NCI-H2171 treated with DMSO at 0.1 percent for 48 hours (cell line): ENCODE data around the gene BEND4.

ENCODE experiments used
- DNase-seq: peaks from one replicate; lab custom pipeline; 2025; lab: John Stamatoyannopoulos, UW

The BEND4 gene

DNA sequence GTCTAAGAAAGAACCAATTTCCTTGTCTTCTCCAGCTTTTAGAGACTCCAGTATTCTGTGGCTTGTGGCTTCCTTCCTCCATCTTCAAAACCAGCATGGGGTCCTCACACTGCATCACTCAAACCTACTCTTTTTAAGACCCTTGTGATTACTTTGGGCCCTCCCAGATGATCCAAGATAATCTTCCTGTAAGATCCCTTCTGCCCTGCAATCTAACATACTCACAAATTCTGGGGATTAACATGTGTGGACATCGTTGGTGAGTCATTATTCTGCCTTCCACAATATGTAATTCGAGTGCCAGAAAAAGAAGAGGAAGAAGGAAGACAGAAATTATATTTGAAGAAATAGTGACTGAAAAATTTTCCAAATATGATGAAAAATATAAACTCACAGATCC lies 47.9 kb downstream of the BEND4 start:
- no peak for DNase-seq

DNA sequence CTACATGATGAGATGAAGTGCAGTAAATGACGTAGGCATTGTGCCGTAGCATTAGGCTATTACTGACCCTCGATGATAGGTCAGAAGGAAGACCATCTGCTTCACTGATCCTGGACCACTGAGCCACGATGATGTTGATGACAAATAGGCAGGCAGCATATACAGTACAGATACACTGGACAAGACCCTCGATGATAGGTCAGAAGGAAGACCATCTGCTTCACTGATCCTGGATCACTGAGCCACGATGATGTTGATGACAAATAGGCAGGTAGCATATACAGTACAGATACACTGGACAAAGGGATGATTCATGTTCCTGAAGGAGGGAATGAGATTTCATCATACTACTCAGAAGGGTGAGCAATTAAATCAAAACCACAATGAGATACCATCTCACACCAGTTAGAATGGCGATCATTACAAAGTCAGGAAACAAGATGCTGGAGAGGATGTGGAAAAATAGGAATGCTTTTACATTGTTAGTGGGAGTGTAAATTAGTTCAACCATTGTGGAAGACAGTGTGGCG lies 50.9 kb downstream of the BEND4 start:
- DNase-seq = no peak

DNA sequence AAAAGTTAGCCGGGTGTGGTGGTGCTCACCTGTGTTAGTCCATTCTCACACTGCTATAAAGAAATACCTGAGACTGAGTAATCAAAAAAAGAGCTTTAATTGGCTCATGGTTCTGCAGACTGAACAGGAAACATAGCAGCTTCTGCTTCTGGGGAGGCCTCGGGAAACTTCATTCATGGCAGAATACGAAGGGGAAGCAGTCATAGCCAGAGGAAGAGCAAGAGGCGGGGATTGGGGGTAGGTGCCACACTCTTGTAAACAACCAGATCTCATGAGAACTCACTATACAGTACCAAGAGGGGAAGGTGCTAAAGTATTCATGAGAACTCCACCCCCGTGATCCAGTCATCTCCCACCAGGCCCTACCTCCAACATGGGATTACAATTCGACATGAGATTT lies 64.1 kb downstream of the BEND4 start:
- DNase-seq = no peak

DNA sequence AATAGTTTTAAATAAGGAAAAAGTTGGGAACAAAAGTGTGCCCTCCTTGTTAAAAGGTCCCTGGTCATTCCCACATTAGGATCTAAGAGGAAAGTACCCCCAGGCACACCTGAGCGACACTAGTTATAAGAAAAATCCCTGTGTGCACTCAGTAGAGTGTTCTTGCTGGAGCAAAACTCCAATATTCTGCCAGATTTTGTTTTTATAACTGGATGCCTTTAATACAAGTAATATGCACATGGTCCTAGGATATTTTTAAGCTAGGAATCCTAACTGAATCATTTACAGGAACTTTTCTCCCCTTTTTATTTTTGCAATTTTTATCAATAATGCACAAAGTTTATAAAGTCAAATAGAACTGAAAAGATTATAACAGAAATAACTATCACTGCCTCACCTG lies 68.6 kb downstream of the BEND4 start:
- DNase-seq = no peak

DNA sequence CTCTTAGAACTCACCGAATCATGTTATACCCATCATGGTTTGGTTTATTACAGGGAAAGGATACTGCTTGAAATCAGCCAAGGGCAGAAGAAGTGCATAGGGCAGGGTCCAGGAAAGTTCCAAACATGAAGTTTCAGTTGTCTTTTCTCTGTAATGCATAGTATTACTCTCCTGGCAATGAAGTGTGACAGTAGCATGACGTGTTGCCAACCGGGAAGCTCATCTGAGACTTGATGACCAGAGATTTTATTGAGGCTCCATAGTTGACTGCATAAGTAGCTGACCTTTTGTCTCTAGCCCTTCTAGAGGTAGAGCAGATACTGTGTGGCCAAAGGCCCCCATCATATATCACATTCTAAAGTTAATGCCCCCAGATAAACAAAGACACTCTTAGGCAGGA lies 72.1 kb downstream of the BEND4 start:
- no peak for DNase-seq

DNA sequence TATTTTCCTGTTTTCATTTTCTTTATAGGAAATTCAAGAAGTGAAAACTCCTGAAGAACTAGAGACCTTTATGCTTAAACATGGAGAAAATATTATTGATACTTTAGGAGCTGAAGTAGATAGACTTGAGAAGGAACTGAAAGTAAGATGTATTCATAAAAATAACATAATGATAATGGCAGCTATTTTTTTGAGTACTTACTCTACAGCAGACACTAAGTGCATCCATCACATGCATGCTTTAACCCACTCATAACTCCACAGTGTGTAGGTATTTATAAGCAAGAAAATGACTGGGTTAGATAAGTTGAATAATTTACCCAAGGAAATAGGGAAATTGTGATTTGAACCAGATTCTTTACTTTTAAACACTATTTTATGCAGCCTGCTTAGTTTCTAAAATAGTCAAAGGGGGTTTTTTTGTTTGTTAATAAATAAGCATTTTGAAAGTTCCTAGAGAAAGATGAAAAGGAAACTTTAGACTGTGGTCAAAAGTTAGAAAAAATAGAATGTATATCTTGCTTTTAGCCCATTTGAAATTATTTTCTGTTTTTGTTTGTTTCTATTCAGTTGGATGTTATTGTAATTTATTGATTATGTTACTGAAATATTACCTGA lies 74.2 kb downstream of the BEND4 start:
- no peak for DNase-seq

DNA sequence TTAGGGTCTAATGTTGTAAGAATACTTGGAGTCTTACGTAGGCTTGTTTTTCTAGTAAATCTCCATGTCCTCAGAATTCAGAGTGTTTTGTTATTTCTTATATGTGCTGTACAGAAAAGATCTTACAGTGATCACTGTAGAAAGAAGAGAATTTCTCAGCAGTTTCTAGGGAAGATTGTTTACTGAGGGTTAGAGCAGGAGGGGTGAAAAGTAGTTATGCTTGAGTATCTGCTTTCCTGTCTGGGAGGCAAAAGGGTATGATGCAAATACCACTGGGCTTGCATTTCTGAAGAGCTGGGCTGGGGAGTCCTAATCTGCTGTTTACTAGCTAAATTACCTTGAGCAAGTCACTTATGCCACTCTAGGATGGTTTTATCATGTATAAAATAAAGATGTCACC lies 78.2 kb downstream of the BEND4 start:
- DNase-seq = no peak

DNA sequence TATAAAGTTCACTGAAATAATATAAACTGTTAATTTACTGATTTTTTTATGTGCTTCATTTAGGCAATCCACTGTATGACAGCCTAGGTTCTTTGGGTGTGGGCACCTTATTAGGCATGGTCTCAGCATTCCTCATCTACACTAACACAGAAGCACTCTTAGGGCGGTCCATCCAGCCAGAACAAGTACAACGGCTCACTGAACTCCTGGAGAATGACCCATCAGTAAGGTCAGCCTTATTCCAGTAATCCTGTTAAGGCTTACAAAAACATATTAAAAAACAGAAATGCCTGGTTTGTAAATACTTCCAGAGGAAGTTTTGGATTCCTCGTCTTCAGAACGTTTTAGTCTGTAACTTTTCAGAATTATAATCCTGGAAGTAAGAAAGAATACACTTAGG lies 82.0 kb downstream of the BEND4 start:
- no peak for DNase-seq

DNA sequence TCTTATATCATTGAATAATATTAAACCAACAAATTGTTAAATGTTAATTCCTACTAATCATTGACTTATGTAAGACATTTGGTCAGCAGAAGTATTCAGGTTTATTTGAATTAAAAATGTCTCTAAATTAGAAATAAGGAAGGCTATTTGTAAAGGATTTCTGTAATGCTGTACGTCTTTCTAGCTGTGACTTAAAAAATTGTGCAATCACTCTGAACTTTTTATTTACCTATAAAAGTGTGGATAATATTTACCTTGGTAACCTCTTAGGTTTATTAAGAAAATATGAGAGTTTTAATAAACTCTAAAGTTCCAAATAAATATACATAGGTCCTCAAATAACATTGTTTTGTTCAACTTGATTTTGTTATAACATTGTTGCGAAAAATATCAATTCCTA lies 85.2 kb downstream of the BEND4 start:
- no peak for DNase-seq

DNA sequence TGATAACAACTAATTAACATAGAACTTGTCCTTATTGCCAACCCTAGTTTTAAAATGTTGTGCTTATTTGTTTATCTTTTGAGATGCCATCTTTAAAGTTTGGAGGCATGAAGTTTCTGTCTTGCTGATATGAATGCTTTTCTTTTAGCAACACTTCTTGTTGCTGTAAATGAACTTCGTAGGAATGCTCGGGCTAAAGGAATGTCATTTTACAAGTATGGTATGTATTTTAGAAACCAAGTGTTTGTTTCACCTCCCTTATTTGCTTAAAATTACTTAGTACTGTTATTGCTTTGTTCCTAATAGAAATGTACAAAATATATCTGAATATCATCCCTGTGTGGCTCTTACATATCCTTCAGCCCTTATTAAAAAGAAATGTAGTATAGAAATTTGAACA lies 86.1 kb downstream of the BEND4 start:
- DNase-seq = no peak
